Stimulated activated CD8-positive, alpha-beta memory T cell treated with anti-CD3 and anti-CD28 coated beads, Interleukin-4, amount 100 ng/mL, for 48 hours (primary cell): ENCODE data around the gene LDLRAD1.
"Not testable (repeated sequence)": the region's sequence is repeated elsewhere in the genome, so short reads cannot be mapped to it uniquely, and the experiment has no call there.

Experiments
- DNase-seq: peaks from one replicate; pipeline ENCODE4 v3.0.0-alpha.2; 2020

Gene LDLRAD1

GRCh38 chr1:53992085-53992874 is 25.7 kb downstream of the LDLRAD1 start:
- no peak for DNase-seq

GRCh38 chr1:53987880-53988279 is 30.1 kb downstream of the LDLRAD1 start:
- DNase-seq, result no peak

GRCh38 chr1:53986458-53986857 is 31.5 kb downstream of the LDLRAD1 start:
- no peak for DNase-seq

GRCh38 chr1:53984726-53985125 is 33.3 kb downstream of the LDLRAD1 start:
- DNase-seq, result no peak

GRCh38 chr1:53982763-53983104 is 35.3 kb downstream of the LDLRAD1 start:
- no peak for DNase-seq

- no peak for DNase-seq
Observed at GRCh38 chr1:53982034-53982762, 35.8 kb downstream of the LDLRAD1 start.

- no peak for DNase-seq
Observed at GRCh38 chr1:53981220-53981619, 36.8 kb downstream of the LDLRAD1 start.

GRCh38 chr1:53979712-53980450 is 38.1 kb downstream of the LDLRAD1 start:
- DNase-seq, result no peak

GRCh38 chr1:53975861-53976260 is 42.1 kb downstream of the LDLRAD1 start:
- DNase-seq, result no peak

- no peak for DNase-seq
Observed at GRCh38 chr1:53971718-53972117, 46.3 kb downstream of the LDLRAD1 start.

GRCh38 chr1:53969323-53969722 is 48.7 kb downstream of the LDLRAD1 start:
- not testable (repeated sequence) for DNase-seq

- DNase-seq, result no peak
Observed at GRCh38 chr1:53968125-53968513, 49.9 kb downstream of the LDLRAD1 start.

GRCh38 chr1:53967409-53968124 is 50.4 kb downstream of the LDLRAD1 start:
- no peak for DNase-seq

GRCh38 chr1:53966794-53967193 is 51.2 kb downstream of the LDLRAD1 start:
- DNase-seq, result no peak

GRCh38 chr1:53964109-53964508 is 53.9 kb downstream of the LDLRAD1 start:
- no peak for DNase-seq

- no peak for DNase-seq
Observed at GRCh38 chr1:53963460-53963859, 54.5 kb downstream of the LDLRAD1 start.

- no peak for DNase-seq
Observed at GRCh38 chr1:53962395-53962794, 55.6 kb downstream of the LDLRAD1 start.

GRCh38 chr1:53959664-53960250 is 58.2 kb downstream of the LDLRAD1 start:
- no peak for DNase-seq
